DND-41 (cell line): Measurements from ENCODE around the gene HLA-A.
A peak's percentile ranks its signal among the peaks of the same experiment; 100 is the strongest.

Experiments used
- ATAC-seq: fragments of 200-7000 bp; cut with Tn5 transposase; 3 replicates; pipeline ENCODE4 v1.9.1; 2021; ENCODE audit warnings: low read depth; ENCODE audit not compliant: insufficient read depth
- DNase-seq: peaks from one replicate; pipeline ENCODE4 v3.0.0-alpha.2; 2020
- H2AFZ ChIP-seq: 2 replicates; pipeline ENCODE4 v1.6.0; 2012; ENCODE audit warnings: low read depth, low read length
- H3K27ac ChIP-seq: 2 replicates; pipeline ENCODE4 v1.5.1; 2012; ENCODE audit warnings: low read length, inconsistent platforms
- H3K27me3 ChIP-seq: fragments of 200-600 bp; sonication (generic); 2 replicates; pipeline ENCODE4 v1.6.0; 2012; ENCODE audit warnings: low read length, mild to moderate bottlenecking, inconsistent platforms; ENCODE audit not compliant: insufficient read depth, poor library complexity
- H3K36me3 ChIP-seq: 2 replicates; pipeline ENCODE4 v1.5.1; 2012; ENCODE audit warnings: low read length, inconsistent platforms; ENCODE audit not compliant: insufficient read depth
- H3K4me1 ChIP-seq: 2 replicates; pipeline ENCODE4 v1.5.1; 2012; ENCODE audit warnings: mild to moderate bottlenecking, low read length; ENCODE audit not compliant: insufficient read depth
- H3K4me2 ChIP-seq: 2 replicates; pipeline ENCODE4 v1.6.0; 2012; ENCODE audit warnings: mild to moderate bottlenecking, moderate library complexity, low read length, inconsistent platforms; ENCODE audit not compliant: insufficient read depth
- H3K4me3 ChIP-seq, 2 experiments: fragments of 200-600 bp in 1 of 2; shearing (Covaris generic) in 1 of 2; 2 replicates each; pipeline ENCODE4 v1.5.1; 2012 to 2016; ENCODE audit warnings: inconsistent platforms in 2 of 2, low read length in 2 of 2, mild to moderate bottlenecking in 2 of 2, low read depth in 1 of 2, moderate library complexity in 1 of 2
- H3K79me2 ChIP-seq: 2 replicates; pipeline ENCODE4 v1.6.0; 2012; ENCODE audit warnings: low read length, inconsistent platforms; ENCODE audit not compliant: insufficient read depth
- H3K9ac ChIP-seq: 2 replicates; pipeline ENCODE4 v1.6.0; 2012; ENCODE audit warnings: low read depth, mild to moderate bottlenecking, inconsistent platforms, low read length, moderate library complexity
- H3K9me3 ChIP-seq: 2 replicates; pipeline ENCODE4 v1.5.1; 2012; ENCODE audit warnings: low read length, moderate library complexity, mild to moderate bottlenecking, inconsistent platforms; ENCODE audit not compliant: insufficient read depth, severe bottlenecking
- H4K20me1 ChIP-seq: 2 replicates; pipeline ENCODE4 v1.6.0; 2012; ENCODE audit warnings: low read length; ENCODE audit not compliant: insufficient read depth
- CTCF ChIP-seq: IDR thresholded peaks from 2 replicates; pipeline ENCODE4 v1.5.1; 2012; ENCODE audit warnings: borderline replicate concordance, low read length, moderate library complexity, mild to moderate bottlenecking; ENCODE audit not compliant: poor library complexity, severe bottlenecking; ENCODE audit errors: extremely low read depth
- EZH2 ChIP-seq: IDR thresholded peaks from 3 replicates; pipeline ENCODE4 v1.6.1; 2012; ENCODE audit warnings: borderline replicate concordance, low read depth, mild to moderate bottlenecking, moderate library complexity, low read length, inconsistent platforms; ENCODE audit not compliant: severe bottlenecking

The HLA-A gene

GRCh38 chr6:29942275-29943052, at the start of gene HLA-A:
TSS of gene HLA-A (plus strand) at chr6:29942532. CDS start at chr6:29942554, 22 bp downstream.
- peak within 1 kb of the TSS; percentile 79 for H3K27ac ChIP-seq
- no peaks in the 10 kb centered on the region for H3K9me3 ChIP-seq
- peak within 1 kb of the TSS; percentile 83 for H2AFZ ChIP-seq
- peak within 1 kb of the TSS; percentile 81 for H3K9ac ChIP-seq
- no peak for TF ChIP-seq CTCF
- TF ChIP-seq EZH2 = no peak
- H3K79me2 ChIP-seq = peaks cover 17% of the 10 kb centered on the region
- H3K36me3 ChIP-seq = peaks cover 17% of the 10 kb centered on the region
- H4K20me1 ChIP-seq = peaks cover 4% of the 10 kb centered on the region
- H3K4me3 ChIP-seq = peak within 1 kb of the TSS; percentile 61 to 83; a peak in 3 of 4 replicates
- no peaks in the 10 kb centered on the region for H3K27me3 ChIP-seq
- peak within 1 kb of the TSS; percentile 71 for H3K4me2 ChIP-seq
- peak; percentile 90 for DNase-seq
- H3K4me1 ChIP-seq = peaks cover 16% of the 10 kb centered on the region
- peak; percentile 98 for ATAC-seq

GRCh38 chr6:29892696-29893095, 49.6 kb upstream of the HLA-A start:
- Histone ChIP-seq H2AFZ (no peak overlapping the region), H3K27me3 (no peaks in the 10 kb centered on the region), H3K9ac (no peak overlapping the region), H3K4me3 (no peak overlapping the region), H3K27ac (no peak overlapping the region), H3K4me1 (peaks cover 3% of the 10 kb centered on the region; the same call in 1 of the 2 replicates), H3K4me2 (no peak overlapping the region), H3K36me3 (peaks cover 3% of the 10 kb centered on the region; the same call in 1 of the 2 replicates), H3K9me3 (no peaks in the 10 kb centered on the region), H3K79me2 (peaks cover 3% of the 10 kb centered on the region), H4K20me1 (no peaks in the 10 kb centered on the region)
- DNase-seq (no peak), ATAC-seq (no peak)
- no peak for TF ChIP-seq CTCF
- TF ChIP-seq EZH2 = no peak

DNA sequence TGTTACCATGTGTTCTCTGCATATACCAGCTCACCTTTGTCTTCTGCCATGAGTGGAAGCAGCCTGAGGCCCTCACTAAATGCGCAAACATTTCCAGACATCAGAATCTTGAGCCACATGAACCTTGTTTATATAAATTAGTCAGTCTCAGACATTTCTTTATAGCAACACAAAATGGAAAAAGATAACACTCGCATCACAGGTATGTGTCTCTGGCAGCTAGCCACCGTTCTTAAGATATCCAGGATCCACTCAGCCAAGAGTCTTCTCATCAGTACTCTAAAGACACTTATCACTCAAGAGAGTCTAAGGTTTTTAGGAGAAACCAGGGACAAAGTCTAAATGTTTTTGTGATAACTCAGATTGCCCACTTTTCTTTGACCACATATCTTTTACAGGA, 43.1 kb upstream of the HLA-A start:
- H3K27ac ChIP-seq = no peak overlapping the region
- no peak for TF ChIP-seq EZH2
- TF ChIP-seq CTCF = no peak
- H4K20me1 ChIP-seq = no peaks in the 10 kb centered on the region
- H3K27me3 ChIP-seq = peaks cover 3% of the 10 kb centered on the region
- H3K36me3 ChIP-seq = no peaks in the 10 kb centered on the region
- H3K4me1 ChIP-seq = no peaks in the 10 kb centered on the region
- DNase-seq (no peak), ATAC-seq (no peak)
- no peak overlapping the region for H3K4me2 ChIP-seq
- H3K9ac ChIP-seq = no peak overlapping the region
- no peaks in the 10 kb centered on the region for H3K9me3 ChIP-seq
- H3K79me2 ChIP-seq = no peaks in the 10 kb centered on the region
- no peak overlapping the region for H2AFZ ChIP-seq
- H3K4me3 ChIP-seq = no peak overlapping the region

DNA sequence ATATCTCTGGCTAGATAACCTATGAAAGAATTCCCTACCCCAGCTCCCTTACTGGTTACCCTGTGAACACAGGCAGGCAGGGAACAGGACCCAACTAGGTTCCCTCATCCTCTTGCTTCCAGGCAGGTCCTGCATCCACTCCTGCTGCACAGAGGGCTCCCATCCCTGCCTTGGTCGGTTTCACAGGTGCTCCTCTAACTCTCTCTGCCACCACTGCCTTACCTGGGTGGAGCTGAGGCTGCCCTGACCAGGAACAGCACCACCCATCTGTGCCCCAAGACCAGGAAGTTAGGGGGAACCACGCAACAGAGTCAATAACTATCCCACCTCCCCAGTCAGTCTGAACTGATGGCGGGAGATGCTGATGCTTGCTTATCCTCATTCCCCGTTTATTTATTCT, 37.0 kb upstream of the HLA-A start:
- Histone ChIP-seq H3K9ac (no peak overlapping the region), H3K4me2 (no peak overlapping the region), H3K36me3 (no peaks in the 10 kb centered on the region), H2AFZ (no peak overlapping the region), H4K20me1 (no peaks in the 10 kb centered on the region), H3K4me3 (no peak overlapping the region), H3K4me1 (no peaks in the 10 kb centered on the region), H3K79me2 (no peaks in the 10 kb centered on the region), H3K9me3 (no peaks in the 10 kb centered on the region), H3K27me3 (peaks cover 6% of the 10 kb centered on the region), H3K27ac (no peak overlapping the region)
- ATAC-seq (no peak), DNase-seq (no peak)
- TF ChIP-seq EZH2 (no peak), CTCF (no peak)
